Ovary (tissue), 9 donors: Measurements from ENCODE around the gene FBXL7. TPM values are rescaled to one million over a fixed set of nuclear protein-coding genes. Genes with fewer than 3 reads are reported as not detected.

Experiments
- DNase-seq, 5 donors: peaks; one replicate each; pipeline ENCODE4 v3.0.0-alpha.2; 2019 to 2020
- H3K27ac ChIP-seq, 2 donors: fragments of 200-600 bp; one replicate each; pipeline versions ENCODE4 v1.5.1 to v1.8.0; 2019 to 2022
- H3K27me3 ChIP-seq: fragments of 200-600 bp; one replicate; pipeline ENCODE4 v1.8.0; 2022
- H3K36me3 ChIP-seq: fragments of 200-600 bp; sonication (generic); one replicate; pipeline ENCODE4 v1.5.1; 2019
- H3K4me1 ChIP-seq: one replicate; pipeline ENCODE4 v1.8.1; 2013; ENCODE audit warnings: mild to moderate bottlenecking, moderate library complexity; ENCODE audit not compliant: insufficient read depth
- H3K4me3 ChIP-seq: fragments of 200-600 bp; sonication (generic); one replicate; pipeline ENCODE4 v1.5.1; 2017
- H3K9me3 ChIP-seq, 2 donors: fragments of 200-600 bp in 1 of 2; sonication (generic) in 1 of 2; one replicate each; pipeline versions ENCODE4 v1.5.1 to v1.8.1; 2013 to 2019; ENCODE audit warnings: mild to moderate bottlenecking in 1 of 2, moderate library complexity in 1 of 2
- CTCF ChIP-seq, 3 donors: fragments of 450-650 bp in 2 of 3; fragments of 200-600 bp in 1 of 3; IDR thresholded peaks; one replicate each; pipeline versions ENCODE4 v1.5.1 to v1.8.0; 2016 to 2022; ENCODE audit warnings: antibody characterized with exemption in 3 of 3, mild to moderate bottlenecking in 1 of 3
- EP300 ChIP-seq: sonication (generic); formaldehyde crosslinking; IDR thresholded peaks from one replicate; pipeline ENCODE4 v1.6.1; 2017; ENCODE audit warnings: antibody characterized with exemption
- POLR2A ChIP-seq: fragments of 450-650 bp; IDR thresholded peaks from one replicate; pipeline ENCODE4 v1.6.1; 2017; ENCODE audit warnings: antibody characterized with exemption, mild to moderate bottlenecking, moderate library complexity
- WGBS, 3 donors: extraction: QIAGEN DNeasy Blood & Tissue Kit in 1 of 3; methylation state at CpG; one replicate each; pipeline versions ENCODE4 v1.1.5 to v1.1.7; 2013 to 2017; 5-methylcytosine and 5-hydroxymethylcytosine counted together
- intact Hi-C, 4 donors: fragments of 100-400 bp; cut with DNase I; formaldehyde crosslinking; loops; one replicate each; pipeline versions ENCODE4 v1.11.0 to v1.15.1; 2022 to 2023
- polyA plus RNA-seq, 2 donors: library from polyadenylated mRNA; stranded (reverse); fragments of 200-250 nt in 1 of 2; fragments of 350-450 nt in 1 of 2; fragmentation: Illumina TruSeq in 1 of 2; extraction: RNeasy Lipid Tissue Mini Kit (QIAGEN cat#74804) in 1 of 2; gene quantifications; one replicate each; pipeline ENCODE4 v1.2.3, GENCODE V29; 2013 to 2014
- total RNA-seq, 7 donors: library from RNA; depleted of rRNA in 2 of 7; stranded (reverse); fragments of >200 nt in 2 of 7; fragmentation: NEBNext Ultra II Directional in 3 of 7; extraction: Animal tissue kit (Norgen Biotek cat#: 25700) in 3 of 7; gene quantifications; one replicate each; pipeline versions ENCODE4 v1.1.0 to v1.2.4, GENCODE V29; 2016 to 2023
- donor health status: DM: no; HTN: no; CAD: no; lungs with moderate emphysema.
- donor health status: DM: no; HTN: no; CAD: no.
- donor health status: Bipolar disorder and iron deficiency.
- donor health status: DM: yes; HTN: yes; CAD: no.
- donor health status: DM: no; HTN: no; CAD: no.
- donor health status: DM: yes; HTN: yes; CAD: no.

Gene FBXL7
- total and polyA plus RNA-seq, 9 donors, result 21.1 to 40.9 (median 29.2) TPM

DNA sequence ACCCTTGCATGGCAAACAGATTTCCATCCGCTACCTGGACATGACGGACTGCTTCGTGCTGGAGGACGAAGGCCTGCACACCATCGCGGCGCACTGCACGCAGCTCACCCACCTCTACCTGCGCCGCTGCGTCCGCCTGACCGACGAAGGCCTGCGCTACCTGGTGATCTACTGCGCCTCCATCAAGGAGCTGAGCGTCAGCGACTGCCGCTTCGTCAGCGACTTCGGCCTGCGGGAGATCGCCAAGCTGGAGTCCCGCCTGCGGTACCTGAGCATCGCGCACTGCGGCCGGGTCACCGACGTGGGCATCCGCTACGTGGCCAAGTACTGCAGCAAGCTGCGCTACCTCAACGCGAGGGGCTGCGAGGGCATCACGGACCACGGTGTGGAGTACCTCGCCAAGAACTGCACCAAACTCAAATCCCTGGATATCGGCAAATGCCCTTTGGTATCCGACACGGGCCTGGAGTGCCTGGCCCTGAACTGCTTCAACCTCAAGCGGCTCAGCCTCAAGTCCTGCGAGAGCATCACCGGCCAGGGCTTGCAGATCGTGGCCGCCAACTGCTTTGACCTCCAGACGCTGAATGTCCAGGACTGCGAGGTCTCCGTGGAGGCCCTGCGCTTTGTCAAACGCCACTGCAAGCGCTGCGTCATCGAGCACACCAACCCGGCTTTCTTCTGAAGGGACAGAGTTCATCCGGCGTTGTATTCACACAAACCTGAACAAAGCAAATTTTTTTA is 436.7 kb downstream of the FBXL7 start:
- DNase-seq, result no peak
- intact Hi-C loops, result no loop called here
- TF ChIP-seq CTCF (IDR thresholded peaks at IDR 0.05) (no peak), EP300 (no peak), POLR2A (no peak)
- no peak overlapping the region for H3K27ac ChIP-seq
- no peaks in the 10 kb centered on the region for H3K27me3 ChIP-seq
- H3K4me1 ChIP-seq, result peaks cover 6% of the 10 kb centered on the region
- 95 to 96% (median 95%) methylated on average over 60 of the region's 60 CpGs for WGBS, 3 donors
- no peaks in the 10 kb centered on the region for H3K9me3 ChIP-seq
- no peaks in the 10 kb centered on the region for H3K36me3 ChIP-seq
- H3K4me3 ChIP-seq, result no peak overlapping the region

- H3K4me1 ChIP-seq, result peaks cover 6% of the 10 kb centered on the region
- TF ChIP-seq POLR2A (no peak), CTCF (IDR thresholded peaks at IDR 0.05) (no peak), EP300 (no peak)
- no peak for DNase-seq
- no peaks in the 10 kb centered on the region for H3K27me3 ChIP-seq
- H3K36me3 ChIP-seq, result no peaks in the 10 kb centered on the region
- H3K4me3 ChIP-seq, result no peak overlapping the region
- H3K27ac ChIP-seq, result no peak overlapping the region
- WGBS, 3 donors, result 9 to 15% (median 15%) methylated on average over 1 of the region's 1 CpG
- intact Hi-C loops, result no loop called here
- no peaks in the 10 kb centered on the region for H3K9me3 ChIP-seq
These were observed 437.7 kb downstream of the FBXL7 start for GRCh38 chr5:15937708-15938107.

GRCh38 chr5:15938186-15938585 is 438.2 kb downstream of the FBXL7 start:
- TF ChIP-seq EP300, result no peak
- TF ChIP-seq CTCF (IDR thresholded peaks at IDR 0.05), result no peak
- TF ChIP-seq POLR2A, result no peak
- DNase-seq, result no peak
- 65 to 73% (median 65%) methylated on average over 4 of the region's 4 CpGs for WGBS, 3 donors
- Histone ChIP-seq H3K27me3 (no peaks in the 10 kb centered on the region), H3K36me3 (no peaks in the 10 kb centered on the region), H3K4me3 (no peak overlapping the region), H3K9me3 (no peaks in the 10 kb centered on the region), H3K27ac (no peak overlapping the region), H3K4me1 (peaks cover 6% of the 10 kb centered on the region)
- intact Hi-C loops, result no loop called here

DNA sequence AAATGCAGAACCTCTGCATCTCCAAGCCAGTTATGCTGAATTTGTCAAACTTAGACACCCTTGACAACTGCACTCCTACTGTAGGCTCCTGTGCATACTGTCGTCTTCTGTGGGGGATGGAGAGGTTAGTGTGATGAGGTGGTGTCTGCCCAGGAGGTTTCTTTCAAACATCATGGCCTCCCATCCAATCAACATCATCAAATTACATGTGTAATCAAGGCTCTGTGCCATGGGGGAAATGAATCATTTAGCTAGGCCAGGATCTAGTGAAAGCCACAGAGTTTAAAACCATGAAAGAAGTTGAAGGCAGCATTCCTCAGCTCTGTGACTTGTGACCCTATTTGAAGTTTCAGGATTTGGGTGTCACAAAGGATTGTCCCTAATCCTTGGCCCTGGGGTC is 439.0 kb downstream of the FBXL7 start:
- H3K4me3 ChIP-seq, result no peak overlapping the region
- H3K9me3 ChIP-seq, result no peaks in the 10 kb centered on the region
- peaks cover 4% of the 10 kb centered on the region for H3K4me1 ChIP-seq
- H3K27me3 ChIP-seq, result no peaks in the 10 kb centered on the region
- no peak for DNase-seq
- 68 to 87% (median 82%) methylated on average over 1 of the region's 1 CpG for whole genome bisulfite sequencing, 3 donors
- no peaks in the 10 kb centered on the region for H3K36me3 ChIP-seq
- H3K27ac ChIP-seq, result no peak overlapping the region
- TF ChIP-seq CTCF (IDR thresholded peaks at IDR 0.05), result no peak
- no peak for TF ChIP-seq POLR2A
- TF ChIP-seq EP300, result no peak
- intact Hi-C loops, result no loop called here
